GM10847 (cell line): ENCODE results near the gene LRP1-AS.

ENCODE experiments used
- POLR2A ChIP-seq: IDR thresholded peaks from 2 replicates; pipeline ENCODE4 v1.6.1; 2011; ENCODE audit not compliant: insufficient read length; ENCODE audit errors: extremely low read depth

LRP1-AS gene

DNA sequence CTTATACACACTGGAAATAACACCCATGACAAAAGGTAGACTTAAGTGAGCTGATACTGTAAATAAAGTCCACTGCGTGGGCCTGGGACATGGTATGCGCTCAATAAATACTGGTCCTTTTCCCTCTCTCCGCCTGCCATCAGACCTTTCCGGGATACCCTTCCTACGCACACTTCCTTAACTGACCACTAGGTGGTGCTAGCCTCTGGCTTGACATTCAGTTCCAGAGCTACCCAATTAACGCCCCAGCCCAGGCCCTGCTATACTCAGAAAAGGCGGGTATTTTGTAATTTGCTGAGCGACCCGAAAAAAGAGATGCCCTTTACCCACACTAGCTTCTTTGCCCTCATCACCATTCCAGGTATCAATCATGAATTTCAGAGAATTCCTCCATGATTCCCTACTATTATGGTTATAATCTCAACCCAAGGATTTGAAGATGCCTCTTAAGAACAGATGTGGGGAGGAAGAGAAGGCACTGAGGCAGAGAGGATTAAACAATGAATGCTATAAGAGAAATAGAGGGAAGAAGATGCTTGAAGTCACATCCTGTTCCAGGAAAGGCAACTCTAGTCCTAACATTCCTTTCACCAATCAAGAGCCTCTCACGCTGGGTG lies 23.1 kb downstream of the LRP1-AS start:
- no peak for TF ChIP-seq POLR2A

DNA sequence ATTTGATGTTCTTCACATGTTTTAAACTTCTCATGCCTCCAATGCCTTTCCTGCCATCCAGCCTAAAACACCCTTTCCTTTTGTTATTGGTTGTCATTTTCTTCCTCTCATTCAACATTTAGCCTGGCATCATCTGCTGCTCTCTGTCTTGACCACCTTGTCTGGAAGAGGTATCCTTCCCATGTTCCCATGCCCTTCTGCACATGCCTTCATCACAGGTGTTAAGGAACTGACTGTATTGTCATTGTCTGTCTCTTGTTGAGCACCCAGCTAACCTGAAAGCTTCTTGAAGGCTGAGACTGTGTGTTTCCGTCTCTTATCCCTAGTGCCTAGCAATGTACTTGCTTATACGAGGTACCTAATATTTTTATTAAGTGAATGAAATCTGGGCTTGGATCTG lies 23.6 kb downstream of the LRP1-AS start:
- TF ChIP-seq POLR2A: no peak

DNA sequence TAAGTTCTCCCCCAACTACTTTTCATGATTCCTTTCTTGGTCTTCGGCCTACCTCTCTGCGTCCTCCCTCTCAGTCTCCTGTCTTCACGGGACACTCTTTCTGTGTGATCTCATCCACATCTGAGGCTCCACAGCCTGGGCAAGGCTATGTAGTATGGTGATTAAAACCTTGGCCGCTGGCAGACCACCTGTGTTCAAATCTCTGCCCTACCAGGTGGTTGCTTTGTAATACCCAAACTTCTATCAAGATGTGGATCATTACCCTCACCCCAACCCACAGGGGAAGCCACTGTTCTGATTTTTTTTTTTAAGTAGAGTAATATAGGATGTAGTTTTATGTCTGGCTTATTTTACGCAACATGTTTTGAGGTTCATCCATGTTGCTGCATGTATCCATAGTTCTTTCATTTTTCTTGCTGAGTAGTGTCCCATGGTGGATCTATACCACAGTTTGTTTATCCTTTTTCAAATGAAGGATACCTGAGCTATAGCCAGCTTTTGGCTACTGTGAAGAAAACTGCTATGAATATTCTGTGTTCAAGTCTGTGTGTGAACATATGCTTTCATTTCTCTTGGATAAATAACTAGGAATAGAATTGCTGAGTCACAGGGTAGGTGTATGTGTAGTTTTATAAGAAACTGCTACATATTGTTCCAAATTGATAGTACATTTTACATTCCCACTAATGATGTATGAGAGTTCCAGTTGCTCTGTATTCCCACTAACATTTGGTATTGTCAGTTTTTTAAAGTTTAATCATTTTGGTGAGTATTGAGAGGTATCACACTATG lies 27.9 kb downstream of the LRP1-AS start:
- TF ChIP-seq POLR2A: no peak

DNA sequence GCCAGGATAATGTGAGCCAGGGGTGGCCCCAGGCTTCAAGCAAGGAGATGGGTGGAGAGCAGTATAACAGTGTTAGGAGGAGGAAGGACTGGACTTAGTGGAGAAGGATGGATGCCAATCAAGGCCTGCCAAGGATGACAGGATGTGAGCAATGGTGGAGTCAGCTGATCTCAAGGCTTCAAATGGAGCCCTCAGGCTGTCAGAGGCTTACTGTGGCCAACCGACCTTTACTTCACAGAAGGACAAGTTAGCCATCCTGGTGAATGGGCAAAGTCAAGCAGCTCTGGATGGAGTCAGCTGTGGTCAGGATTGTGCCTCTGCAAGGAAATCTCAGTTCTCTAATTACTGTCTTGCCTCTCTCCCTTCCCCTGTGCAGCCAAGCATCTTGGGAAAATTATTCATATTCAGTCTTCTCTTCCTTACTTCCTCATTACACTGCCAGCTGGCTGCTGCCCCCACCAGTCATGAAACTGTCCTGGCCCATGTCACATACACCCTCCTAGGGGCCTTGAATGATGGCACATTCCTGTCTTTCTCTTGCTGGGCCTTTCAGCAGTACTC lies 28.6 kb downstream of the LRP1-AS start:
- TF ChIP-seq POLR2A: no peak

DNA sequence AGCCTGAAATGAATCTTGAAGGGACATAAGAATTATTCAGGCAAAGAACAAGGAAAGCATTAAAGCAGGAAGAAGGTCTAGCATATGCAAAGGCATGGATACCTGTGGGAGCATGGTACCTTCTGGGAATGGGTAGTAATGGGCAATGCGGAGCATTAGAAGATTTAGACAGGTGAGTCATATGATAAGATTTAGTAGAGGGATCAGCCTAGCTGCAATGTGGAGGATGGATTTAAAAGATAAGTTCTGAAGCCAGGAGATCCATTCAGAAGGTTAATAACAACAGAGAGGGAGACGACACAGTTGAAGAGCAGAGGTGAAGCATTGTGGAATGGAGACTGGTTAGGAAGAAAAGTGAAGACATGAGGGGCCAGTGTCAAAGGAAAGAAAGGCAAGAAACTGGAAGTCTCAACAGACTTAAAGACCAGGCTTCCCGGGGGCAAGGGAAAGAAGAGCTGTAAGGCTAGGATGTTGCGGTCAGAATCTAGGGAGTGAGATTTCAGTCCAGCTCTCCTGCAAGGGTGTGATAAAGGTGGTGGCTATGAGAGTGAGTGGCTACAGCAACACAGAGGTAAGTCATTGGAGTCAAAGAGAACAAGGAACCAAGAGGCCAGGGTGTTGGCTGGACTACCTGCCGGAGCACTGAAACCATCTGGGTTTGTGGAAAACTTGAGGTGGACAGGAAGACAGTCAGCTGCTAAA lies 30.7 kb downstream of the LRP1-AS start:
- TF ChIP-seq POLR2A: no peak

DNA sequence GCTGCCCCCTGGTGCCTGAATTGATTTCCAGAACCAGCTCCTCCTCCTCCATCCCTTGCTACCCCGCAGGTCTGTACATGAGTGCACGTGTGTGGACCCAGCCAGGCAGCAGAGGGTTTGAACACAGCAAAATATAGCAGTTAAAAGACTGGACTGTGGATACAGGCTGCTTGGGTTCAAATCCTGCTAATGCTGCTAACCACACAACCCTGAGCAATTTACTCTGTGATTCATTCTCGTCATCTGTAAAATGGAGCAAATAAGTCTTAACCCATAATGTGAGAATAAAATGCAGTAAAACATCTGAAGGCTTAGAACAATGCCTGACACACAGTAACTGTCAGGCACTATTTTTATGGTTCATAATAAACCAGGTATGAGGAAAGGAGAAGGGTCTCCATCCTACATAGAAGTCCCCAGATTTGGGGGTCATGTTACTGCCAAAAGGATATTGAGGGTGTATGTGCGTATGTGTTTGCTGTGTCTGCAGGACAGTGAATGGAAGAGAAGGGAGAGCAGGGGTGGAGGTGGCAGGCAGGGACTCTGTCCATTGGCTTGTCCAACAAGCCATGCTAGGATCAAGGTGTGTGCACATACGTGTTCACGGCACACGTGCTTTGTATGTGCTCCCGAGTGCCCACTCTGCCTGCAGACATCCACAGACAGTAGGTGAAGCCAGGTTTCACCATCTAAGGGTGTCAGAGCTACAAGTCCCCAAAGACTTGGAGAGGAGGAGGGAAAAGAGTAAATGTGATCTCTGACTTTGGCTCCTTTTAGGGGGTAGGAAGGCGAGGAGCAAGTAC lies 34.7 kb downstream of the LRP1-AS start:
- no peak for TF ChIP-seq POLR2A

DNA sequence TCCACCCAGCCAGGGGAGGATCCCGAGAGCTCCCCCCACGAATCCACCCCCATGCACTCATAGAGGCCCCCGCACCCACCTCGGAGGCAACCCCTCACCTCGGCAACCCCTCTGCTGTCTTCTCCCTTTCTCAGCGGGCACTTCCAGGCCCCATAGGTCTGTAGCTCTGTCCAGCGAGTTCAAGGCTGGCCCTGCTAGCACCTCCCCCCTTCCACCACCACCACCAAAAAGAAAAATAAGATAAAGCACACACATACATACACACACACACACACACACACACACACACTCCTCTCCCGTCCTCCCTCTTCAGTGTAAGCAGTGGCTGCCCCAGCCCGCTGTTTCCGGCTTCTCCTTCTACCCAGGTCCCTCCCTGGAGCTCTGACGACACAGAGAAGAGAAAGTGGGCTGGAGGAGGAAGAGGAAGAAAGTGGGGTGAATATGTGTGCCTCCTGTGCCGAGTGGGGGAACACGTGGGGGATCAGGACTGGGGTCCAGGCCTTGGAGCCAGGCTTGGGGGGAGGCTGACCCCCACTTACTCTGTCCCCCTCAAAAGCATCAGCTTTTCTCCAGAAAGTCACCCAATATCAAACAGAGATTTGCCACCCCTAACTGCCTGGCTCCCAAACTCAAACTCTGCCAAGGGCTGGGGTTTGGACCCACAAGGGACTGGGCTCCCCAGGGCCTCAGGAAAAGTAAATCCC lies 36.2 kb downstream of the LRP1-AS start, which contains the start of gene STAT6:
STAT6 (minus strand) TSS at position 332 of the 704 bp plus-strand sequence. CDS start 3,084 bp downstream, outside the sequence.
- TF ChIP-seq POLR2A: peak; percentile 62

DNA sequence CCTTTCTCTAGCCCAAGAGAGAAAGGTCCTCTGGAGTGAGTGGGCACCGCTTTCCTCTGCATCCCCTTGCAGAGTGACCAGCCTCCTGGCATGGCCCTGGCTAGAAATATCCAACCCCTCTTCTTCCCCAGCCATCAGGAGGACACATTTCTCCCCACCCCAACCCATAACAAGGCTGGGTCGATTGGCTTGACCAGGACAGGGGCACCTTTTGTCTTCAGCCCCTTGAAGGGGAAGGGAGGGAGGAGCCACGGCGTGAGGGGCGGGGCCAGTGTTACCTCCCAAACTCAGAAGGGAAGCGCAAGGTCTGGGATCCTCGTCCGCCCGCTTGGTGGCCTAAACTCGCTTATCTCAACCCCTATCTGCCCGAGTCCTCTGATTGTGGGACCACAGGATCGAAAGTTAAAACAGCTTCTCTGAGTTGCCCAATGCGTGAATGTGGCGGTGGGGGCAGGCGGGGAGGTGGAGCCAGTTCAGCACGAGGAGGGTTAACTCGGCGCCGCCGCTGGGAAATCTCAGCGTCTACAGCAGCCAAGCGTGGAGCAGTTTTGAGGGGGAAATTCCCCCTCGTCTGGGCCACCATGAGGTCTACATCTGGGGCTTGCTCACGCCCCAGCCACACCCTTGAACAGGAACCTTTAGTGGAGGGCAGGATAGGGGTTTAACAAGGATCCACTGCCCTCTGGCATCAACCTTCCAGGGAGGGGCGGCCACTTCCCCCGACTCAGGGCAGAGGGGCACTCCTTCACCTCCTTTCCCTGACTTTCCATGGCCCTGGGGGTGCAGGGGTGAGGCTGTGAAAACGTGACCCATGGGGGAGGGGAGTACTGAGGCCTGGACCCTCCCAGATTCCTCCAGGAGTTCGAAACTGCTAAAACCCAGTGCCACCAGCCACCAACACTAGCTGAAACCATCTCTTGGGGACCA lies 37.1 kb downstream of the LRP1-AS start:
- TF ChIP-seq POLR2A: no peak

DNA sequence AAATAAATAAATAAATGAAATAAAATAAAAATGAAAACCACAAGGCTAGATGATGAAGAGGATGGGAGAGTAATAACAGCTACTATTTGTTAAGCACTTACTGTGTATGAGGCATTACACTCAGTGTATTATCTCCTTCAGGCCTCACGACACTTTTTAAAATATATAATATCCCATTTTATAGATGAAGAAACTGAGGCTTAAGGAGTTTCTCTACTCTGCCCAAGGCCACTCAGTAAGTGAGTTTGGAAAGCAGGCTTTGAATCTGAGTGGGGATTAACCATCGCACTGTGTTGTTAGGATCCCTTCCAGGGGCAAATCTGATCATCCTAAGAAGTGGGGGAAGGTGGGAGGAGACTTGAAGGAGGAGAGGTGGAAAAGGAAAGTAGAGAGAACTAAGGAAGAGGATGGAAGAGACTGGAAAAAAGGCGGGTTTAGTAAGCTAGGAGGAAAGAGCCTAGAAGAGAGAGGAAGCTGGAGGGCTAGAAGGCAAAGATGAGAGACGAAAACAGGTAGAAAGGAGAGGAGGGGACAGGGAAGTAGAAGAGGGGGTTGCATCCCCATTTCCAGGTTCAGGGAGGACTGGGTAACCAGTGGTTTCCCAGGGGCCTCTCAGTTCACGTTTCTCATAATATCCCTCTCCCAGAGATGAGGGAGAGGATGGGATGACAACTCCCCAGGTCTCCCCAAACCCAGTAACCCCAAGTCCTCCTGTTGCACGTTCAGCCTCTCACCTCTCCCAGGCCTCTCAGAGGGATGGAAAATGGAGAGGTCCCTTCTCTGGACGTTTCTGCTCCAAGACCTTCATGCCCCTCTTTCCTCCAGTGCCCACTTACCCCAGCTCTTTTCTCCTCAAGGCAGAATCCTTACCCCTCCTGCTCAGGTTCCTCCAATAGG lies 38.0 kb downstream of the LRP1-AS start:
- no peak for TF ChIP-seq POLR2A

DNA sequence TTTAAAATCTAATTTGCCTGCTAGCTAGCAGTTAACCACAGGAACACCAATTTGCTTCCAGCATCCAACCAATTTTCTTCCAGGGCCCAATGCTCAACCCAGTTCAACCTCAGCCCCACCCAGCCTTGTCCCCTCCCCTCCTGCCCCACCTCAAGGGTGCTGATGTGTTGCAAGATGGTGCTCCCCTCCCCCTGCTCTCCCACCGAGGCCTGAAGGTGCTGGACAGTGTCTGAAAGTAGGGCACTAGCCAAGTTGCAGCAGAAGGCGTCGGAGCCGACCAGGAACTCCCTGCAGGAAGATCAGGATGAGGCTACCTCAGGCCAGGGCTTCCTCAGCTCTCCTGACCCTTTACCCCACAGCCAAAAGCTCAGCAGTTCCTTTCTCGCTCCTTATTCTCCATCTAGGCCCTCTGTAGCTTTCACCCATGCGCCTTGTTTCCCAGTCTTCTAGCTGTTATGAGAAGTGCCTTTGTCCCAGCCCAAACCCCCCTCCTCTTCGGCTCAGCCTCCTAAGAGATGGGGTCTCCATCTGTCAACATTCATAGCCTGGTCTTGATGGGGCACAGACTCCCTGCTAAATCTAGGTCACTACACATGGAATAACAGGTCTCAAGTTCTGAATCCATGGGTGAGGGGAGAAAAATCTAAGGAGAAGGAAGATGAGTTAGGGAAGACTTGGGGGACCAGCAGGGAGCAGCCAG lies 39.8 kb downstream of the LRP1-AS start:
- no peak for TF ChIP-seq POLR2A

DNA sequence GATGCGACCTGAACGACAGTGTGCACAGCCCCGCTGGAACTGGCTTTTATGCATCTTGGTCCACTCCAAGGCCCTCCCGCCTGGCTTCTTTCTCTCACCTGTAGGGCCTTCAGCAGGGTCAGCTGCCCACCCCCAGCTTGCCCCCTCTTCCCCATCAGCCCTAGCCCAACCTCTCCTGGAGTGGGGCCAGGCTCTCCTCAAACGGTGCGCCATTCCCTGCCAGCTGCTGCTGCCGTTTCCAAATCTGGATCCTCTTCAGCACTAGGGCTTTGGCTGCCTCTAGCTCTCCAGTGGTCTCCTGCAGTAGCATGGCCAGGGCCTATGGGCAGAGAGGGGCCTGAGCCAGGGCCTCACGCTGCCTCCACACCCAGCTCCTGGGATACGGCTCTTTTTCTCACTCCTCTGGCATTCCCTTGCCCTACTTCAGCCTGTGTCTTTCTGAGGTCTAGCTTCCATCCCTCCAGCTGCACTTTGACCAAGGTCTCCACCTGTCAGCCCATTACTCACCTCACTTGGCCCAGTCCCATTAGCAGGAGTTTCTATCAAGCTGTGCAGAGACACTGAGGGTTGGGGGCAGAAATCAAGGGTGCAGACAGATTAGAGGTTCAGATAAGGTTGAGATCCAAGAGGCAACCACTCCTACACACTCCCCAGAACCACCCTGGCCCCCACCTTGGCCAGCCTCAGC lies 41.3 kb downstream of the LRP1-AS start:
- TF ChIP-seq POLR2A: no peak
